Transverse colon (tissue), 4 donors: ENCODE measurements around the gene SDK2.

Source experiments
- EP300 ChIP-seq: sonication (generic); formaldehyde crosslinking; IDR thresholded peaks from one replicate; pipeline ENCODE4 v1.6.1; 2017; ENCODE audit warnings: antibody characterized with exemption, low read depth
- POLR2A ChIP-seq: fragments of 450-650 bp; IDR thresholded peaks from one replicate; pipeline ENCODE4 v1.6.1; 2016; ENCODE audit warnings: antibody characterized with exemption, mild to moderate bottlenecking, moderate library complexity
- POLR2AphosphoS5 ChIP-seq, 3 donors: sonication (generic); formaldehyde crosslinking; IDR thresholded peaks; one replicate each; pipeline ENCODE4 v1.6.1; 2016; ENCODE audit warnings: antibody characterized with exemption in 3 of 3
- TF ChIP-seq, protein P1 (sequence below), 5 experiments: fragments of 200-600 bp in 3 of 5; fragments of 450-650 bp in 2 of 5; sonication (generic) in 3 of 5; IDR thresholded peaks; 1 replicate in 2 of 5; 2 replicates in 3 of 5; pipeline ENCODE4 v1.5.1; 2016 to 2017; ENCODE audit warnings: antibody characterized with exemption in 5 of 5, inconsistent platforms in 3 of 5, mild to moderate bottlenecking in 2 of 5, moderate library complexity in 1 of 5

DNA sequence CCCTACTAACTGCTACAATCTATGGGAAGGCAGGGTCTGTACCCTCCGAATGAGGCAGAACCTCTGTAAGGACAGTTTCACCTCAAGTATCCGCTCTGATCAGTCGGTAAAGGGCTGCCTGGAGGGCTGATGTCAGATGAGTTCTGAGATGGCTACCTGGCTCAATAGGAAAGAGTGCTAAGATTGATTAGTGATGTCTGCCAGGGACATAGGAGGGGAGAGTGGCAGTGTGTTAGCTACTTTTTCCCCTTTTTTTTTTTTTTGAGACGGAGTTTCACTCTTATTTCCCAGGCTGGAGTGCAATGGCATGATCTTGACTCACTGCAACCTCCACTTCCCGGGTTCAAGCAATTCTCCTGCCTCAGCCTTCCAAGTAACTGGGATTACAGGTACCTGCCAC lies 293.4 kb downstream of the SDK2 start:
- TF ChIP-seq, protein P1, sequence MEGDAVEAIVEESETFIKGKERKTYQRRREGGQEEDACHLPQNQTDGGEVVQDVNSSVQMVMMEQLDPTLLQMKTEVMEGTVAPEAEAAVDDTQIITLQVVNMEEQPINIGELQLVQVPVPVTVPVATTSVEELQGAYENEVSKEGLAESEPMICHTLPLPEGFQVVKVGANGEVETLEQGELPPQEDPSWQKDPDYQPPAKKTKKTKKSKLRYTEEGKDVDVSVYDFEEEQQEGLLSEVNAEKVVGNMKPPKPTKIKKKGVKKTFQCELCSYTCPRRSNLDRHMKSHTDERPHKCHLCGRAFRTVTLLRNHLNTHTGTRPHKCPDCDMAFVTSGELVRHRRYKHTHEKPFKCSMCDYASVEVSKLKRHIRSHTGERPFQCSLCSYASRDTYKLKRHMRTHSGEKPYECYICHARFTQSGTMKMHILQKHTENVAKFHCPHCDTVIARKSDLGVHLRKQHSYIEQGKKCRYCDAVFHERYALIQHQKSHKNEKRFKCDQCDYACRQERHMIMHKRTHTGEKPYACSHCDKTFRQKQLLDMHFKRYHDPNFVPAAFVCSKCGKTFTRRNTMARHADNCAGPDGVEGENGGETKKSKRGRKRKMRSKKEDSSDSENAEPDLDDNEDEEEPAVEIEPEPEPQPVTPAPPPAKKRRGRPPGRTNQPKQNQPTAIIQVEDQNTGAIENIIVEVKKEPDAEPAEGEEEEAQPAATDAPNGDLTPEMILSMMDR (IDR thresholded peaks at IDR 0.05), result no peak
- TF ChIP-seq POLR2AphosphoS5 (IDR thresholded peaks at IDR 0.05) (no peak), POLR2A (no peak), EP300 (no peak)
